HepG2 (cell line): ENCODE measurements around the gene LRIG1. TPM values are rescaled to one million over a fixed set of nuclear protein-coding genes. Genes with fewer than 3 reads are reported as not detected.

Experiments used
- ATAC-seq: fragments of 200-7000 bp; cut with Tn5 transposase; 3 replicates; pipeline ENCODE4 v1.9.1; 2020; ENCODE audit warnings: mild to moderate bottlenecking, moderate library complexity
- BruUV-seq: library from RNA; stranded (reverse); fragments of 400-500 nt; replicated peaks from 2 replicates; lab custom pipeline; 2021; lab: Mats Ljungman, UMichigan
- CTCF ChIA-PET: fragments of 300-600 bp; formaldehyde crosslinking; extraction: SDS; loops from one replicate; lab custom pipeline; 2021; ENCODE audit warnings: low total read pairs, inconsistent platforms, low intra/inter-chr PET ratio; lab: Yijun Ruan, JAX
- POLR2A ChIA-PET: fragments of 350-600 bp; sonication (Branson Sonifier 250); formaldehyde crosslinking; loops from one replicate; lab custom pipeline; 2020; ENCODE audit warnings: antibody characterized with exemption, inconsistent platforms; lab: Yijun Ruan, JAX
- DNase-seq: peaks from one replicate; pipeline ENCODE4 v3.0.0-alpha.2; 2015; ENCODE audit warnings: low spot score
- FAIRE-seq: peaks from 3 replicates; lab custom pipeline; 2011; peaks lifted over from hg19 to GRCh38; lab: Jason Lieb, UNC
- H2AFZ ChIP-seq: one replicate; pipeline ENCODE4 v1.6.1; 2011; ENCODE audit warnings: low read length, inconsistent platforms
- H3K27ac ChIP-seq: fragments of 300-600 bp; 3 replicates; pipeline ENCODE4 v1.8.0; 2011; ENCODE audit warnings: mixed run types, mild to moderate bottlenecking, mixed read lengths, low read length, inconsistent platforms; ENCODE audit not compliant: insufficient read depth; ENCODE audit errors: extremely low read length
- H3K27me3 ChIP-seq, 2 experiments: fragments of 200-600 bp in 1 of 2; 2 replicates in 1 of 2; 3 replicates in 1 of 2; pipeline versions ENCODE4 v1.6.0 to v1.8.0; 2011; ENCODE audit warnings: low read length in 2 of 2, mild to moderate bottlenecking in 2 of 2, moderate library complexity in 2 of 2, inconsistent platforms in 1 of 2; ENCODE audit not compliant: insufficient read depth in 2 of 2, control insufficient read depth in 1 of 2
- H3K36me3 ChIP-seq, 2 experiments: fragments of 200-600 bp in 1 of 2; replicated peaks in 1 of 2; 2 replicates in 1 of 2; 3 replicates in 1 of 2; pipeline versions ENCODE4 v1.5.1 to v1.8.0; 2011; ENCODE audit warnings: low read length in 2 of 2, inconsistent platforms in 1 of 2; ENCODE audit not compliant: insufficient read depth in 2 of 2, control insufficient read depth in 1 of 2
- H3K4me1 ChIP-seq: 2 replicates; pipeline ENCODE4 v1.5.1; 2012; ENCODE audit warnings: low read length, inconsistent platforms; ENCODE audit not compliant: insufficient read depth
- H3K4me2 ChIP-seq: 2 replicates; pipeline ENCODE4 v1.6.0; 2011; ENCODE audit warnings: low read depth, low read length, inconsistent platforms
- H3K4me3 ChIP-seq, 3 experiments: fragments of 200-600 bp in 1 of 3; sonication (generic), shearing (Covaris generic) in 1 of 3; replicated peaks in 1 of 3; 2 replicates each; pipeline ENCODE4 v1.5.1; 2011 to 2016; ENCODE audit warnings: low read length in 3 of 3, inconsistent platforms in 2 of 3, low read depth in 2 of 3, mild to moderate bottlenecking in 2 of 3, control low read depth in 1 of 3, mixed read lengths in 1 of 3; ENCODE audit not compliant: insufficient read depth in 1 of 3
- H3K79me2 ChIP-seq: one replicate; pipeline ENCODE4 v1.6.1; 2011; ENCODE audit warnings: low read length, inconsistent platforms; ENCODE audit not compliant: insufficient read depth
- H3K9ac ChIP-seq: 2 replicates; pipeline ENCODE4 v1.6.0; 2011; ENCODE audit warnings: mild to moderate bottlenecking, low read depth, low read length, inconsistent platforms; ENCODE audit not compliant: insufficient read depth
- H3K9me3 ChIP-seq: 2 replicates; pipeline ENCODE4 v1.5.1; 2012; ENCODE audit warnings: mild to moderate bottlenecking, low read length
- H4K20me1 ChIP-seq: 2 replicates; pipeline ENCODE4 v1.6.0; 2011; ENCODE audit warnings: inconsistent platforms, mild to moderate bottlenecking, low read length, moderate library complexity; ENCODE audit not compliant: insufficient read depth
- ESRRA ChIP-seq: sonication (generic); formaldehyde crosslinking; IDR thresholded peaks from 2 replicates; pipeline ENCODE4 v1.5.1; 2020; ENCODE audit warnings: mild to moderate bottlenecking, low read depth, missing genetic modification reagents
- FOXP4 ChIP-seq: sonication (generic); formaldehyde crosslinking; IDR thresholded peaks from 2 replicates; pipeline ENCODE4 v1.4.0; 2020; ENCODE audit warnings: missing genetic modification reagents
- GABPA ChIP-seq, 2 experiments: IDR thresholded peaks; 2 replicates each; pipeline ENCODE4 v1.6.1; 2011 to 2016; ENCODE audit warnings: low read depth in 2 of 2, low read length in 1 of 2, missing biosample characterization in 1 of 2, missing genetic modification characterization in 1 of 2
- GATAD2A ChIP-seq: IDR thresholded peaks from 2 replicates; pipeline ENCODE4 v1.6.1; 2016
- PBX3 ChIP-seq: sonication (generic); formaldehyde crosslinking; IDR thresholded peaks from 2 replicates; pipeline ENCODE4 v1.8.1; 2023; ENCODE audit warnings: missing genetic modification reagents, inconsistent platforms, borderline replicate concordance
- PRDM10 ChIP-seq: sonication (generic); formaldehyde crosslinking; IDR thresholded peaks from 2 replicates; pipeline ENCODE4 v1.4.0; 2020; ENCODE audit warnings: low read depth, missing genetic modification reagents
- ZC3H4 ChIP-seq: sonication (generic); formaldehyde crosslinking; IDR thresholded peaks from 2 replicates; pipeline ENCODE4 v1.4.0; 2020; ENCODE audit warnings: missing genetic modification reagents, borderline replicate concordance
- ZNF280B ChIP-seq: sonication (generic); formaldehyde crosslinking; IDR thresholded peaks from 2 replicates; pipeline ENCODE4 v1.5.0; 2020; ENCODE audit warnings: missing genetic modification reagents, mild to moderate bottlenecking, borderline replicate concordance
- ZNF7 ChIP-seq: IDR thresholded peaks from 2 replicates; pipeline ENCODE4 v1.6.1; 2016; ENCODE audit warnings: missing biosample characterization, missing genetic modification reagents
- WGBS: methylation state at CpG from one replicate; pipeline ENCODE4 v1.1.6; 2017; ENCODE audit warnings: low lambda C conversion rate; 5-methylcytosine and 5-hydroxymethylcytosine counted together
- in situ Hi-C: cut with HindIII; loops from 2 replicates; pipeline ENCODE4 v1.10.0; 2017; ENCODE audit warnings: low pct_unique_long_range_greater_than_20kb; ENCODE audit not compliant: extremely low pct_ligation_motif_present
- intact Hi-C: fragments of 100-400 bp; cut with micrococcal nuclease; formaldehyde crosslinking; loops from one replicate; pipeline ENCODE4 v1.10.0; 2022; ENCODE audit not compliant: unreplicated experiment
- polyA plus RNA-seq, 8 experiments: library from polyadenylated mRNA; depleted of rRNA in 3 of 8; stranded (reverse) in 7 of 8; unstranded in 1 of 8; fragments of >200 nt; fragmentation: Illumina TruSeq in 4 of 8; extraction: Trizol in 4 of 8; gene quantifications; 2 replicates each; pipeline versions ENCODE4 v1.2.1 to v1.2.3, GENCODE V29; 2011 to 2016; ENCODE audit warnings: low read depth in 4 of 8, missing spikeins in 1 of 8, mixed read lengths in 1 of 8; ENCODE audit not compliant: insufficient read depth in 1 of 8
- total RNA-seq, 5 experiments: library from RNA; depleted of rRNA; stranded (reverse); fragments of >200 nt; fragmentation: Illumina TruSeq; extraction: Trizol; gene quantifications; 2 replicates each; pipeline ENCODE4 v1.2.3, GENCODE V29; 2016; ENCODE audit warnings: low read depth in 1 of 5

LRIG1 gene
- total and polyA plus RNA-seq, 2 of the 13 experiments (the other 11 are each of a cell fraction or from before 2014, with no cell fraction given), result 17.8 to 24.8 TPM

- in situ Hi-C loops, result no loop called here
- intact Hi-C loops, result loop anchor here (5.0 kb wide), 1 partner anchor 76 kb away; no protein-coding TSS in a partner anchor
- H3K36me3 ChIP-seq, result no peaks in the 10 kb centered on the region
- peaks cover 87% of the 10 kb centered on the region for H3K79me2 ChIP-seq
- FAIRE-seq, result no peak
- H3K4me2 ChIP-seq, result peak overlapping the region; percentile 12; the same call in 1 of the 2 replicates
- H3K4me1 ChIP-seq, result peaks cover 94% of the 10 kb centered on the region
- peak overlapping the region; percentile 32 for H3K9ac ChIP-seq
- no peak overlapping the region for H3K4me3 ChIP-seq
- no peaks in the 10 kb centered on the region for H3K9me3 ChIP-seq
- DNase-seq, result no peak
- H3K27ac ChIP-seq, result peak overlapping the region; percentile 99
- TF ChIP-seq FOXP4 (CRISPR knock-in tag) (no peak), ESRRA (CRISPR knock-in tag) (no peak), PBX3 (CRISPR knock-in tag) (no peak), GATAD2A (CRISPR knock-in tag) (no peak), ZC3H4 (CRISPR knock-in tag) (no peak), PRDM10 (CRISPR knock-in tag) (no peak), ZNF7 (CRISPR knock-in tag) (no peak), ZNF280B (no peak), GABPA (IDR thresholded peaks at IDR 0.05; ENCODE audit: low read depth, low read length) (no peak), GABPA (CRISPR knock-in tag; IDR thresholded peaks at IDR 0.05; ENCODE audit: low read depth) (no peak)
- CTCF ChIA-PET, result no interaction called here
- no peak overlapping the region for H2AFZ ChIP-seq
- H4K20me1 ChIP-seq, result no peaks in the 10 kb centered on the region
- POLR2A ChIA-PET, result interaction anchor here (0.9 to 4.1 kb wide), 4 partner anchors 8 to 20 kb away, joined by 3 to 26 read pairs (median 9); no protein-coding TSS in a partner anchor
- no peak for ATAC-seq
- H3K27me3 ChIP-seq, result no peaks in the 10 kb centered on the region
- no TSS peak for BruUV-seq
- WGBS, result 91% methylated on average over 2 of the region's 4 CpGs
These were observed 17.8 kb downstream of the LRIG1 start for GRCh38 chr3:66483006-66483405.
